CD4-positive, alpha-beta T cell (primary cell): ENCODE data around the gene DNAAF8. TPM values are rescaled to one million over a fixed set of nuclear protein-coding genes. Genes with fewer than 3 reads are reported as not detected.

ENCODE experiments used
- ATAC-seq: fragments of 200-7000 bp; cut with Tn5 transposase; one replicate; pipeline ENCODE4 v1.10.0; 2022; ENCODE audit warnings: mild to moderate bottlenecking; ENCODE audit not compliant: poor library complexity
- CTCF ChIA-PET: fragments of 350-600 bp; sonication (Branson Sonifier 250); formaldehyde crosslinking; loops from one replicate; lab custom pipeline; 2021; ENCODE audit warnings: antibody characterized with exemption, inconsistent platforms; lab: Charles Lee
- POLR2A ChIA-PET: fragments of 350-600 bp; sonication (Branson Sonifier 250); formaldehyde crosslinking; loops from one replicate; lab custom pipeline; 2021; ENCODE audit warnings: antibody characterized with exemption, inconsistent platforms; lab: Charles Lee
- DNase-seq, 14 experiments: peaks; one replicate each; pipeline ENCODE4 v3.0.0-alpha.2; 2013 to 2020; ENCODE audit warnings: mixed read lengths in 2 of 14
- H3K27ac ChIP-seq, 2 donors: one replicate each; pipeline versions ENCODE4 v1.5.1 to v1.7.0; 2013; ENCODE audit warnings: low read length in 2 of 2, low read depth in 1 of 2, mild to moderate bottlenecking in 1 of 2
- H3K27me3 ChIP-seq, 2 experiments: 1 replicate in 1 of 2; 2 replicates in 1 of 2; pipeline versions ENCODE4 v1.6.1 to v1.7.0; 2013; ENCODE audit warnings: low read length in 2 of 2, control low read depth in 1 of 2, mild to moderate bottlenecking in 1 of 2, moderate library complexity in 1 of 2; ENCODE audit not compliant: insufficient read depth in 2 of 2, control insufficient read depth in 1 of 2
- H3K36me3 ChIP-seq: one replicate; pipeline ENCODE4 v1.6.1; 2013; ENCODE audit warnings: low read length, control low read depth; ENCODE audit not compliant: insufficient read depth
- H3K4me1 ChIP-seq: one replicate; pipeline ENCODE4 v1.6.1; 2013; ENCODE audit warnings: low read length, control low read depth; ENCODE audit not compliant: insufficient read depth
- H3K4me3 ChIP-seq: one replicate; pipeline ENCODE4 v1.5.1; 2013; ENCODE audit warnings: mild to moderate bottlenecking, low read length, moderate library complexity
- H3K9me3 ChIP-seq, 2 experiments: 1 replicate in 1 of 2; 2 replicates in 1 of 2; pipeline versions ENCODE4 v1.6.1 to v1.7.0; 2013; ENCODE audit warnings: low read length in 2 of 2, mild to moderate bottlenecking in 2 of 2, control low read depth in 1 of 2, moderate library complexity in 1 of 2; ENCODE audit not compliant: control insufficient read depth in 1 of 2, insufficient read depth in 1 of 2
- H3K27ac Mint-ChIP-seq: one replicate; pipeline ENCODE4 v1.8.0; 2020; ENCODE audit warnings: mixed read lengths
- H3K27me3 Mint-ChIP-seq: one replicate; pipeline ENCODE4 v1.8.0; 2021; ENCODE audit warnings: mixed read lengths
- H3K36me3 Mint-ChIP-seq: one replicate; pipeline ENCODE4 v1.8.0; 2021; ENCODE audit warnings: low read depth, mixed read lengths
- H3K4me1 Mint-ChIP-seq: one replicate; pipeline ENCODE4 v1.8.0; 2021; ENCODE audit warnings: low read depth, mixed read lengths
- H3K4me3 Mint-ChIP-seq: one replicate; pipeline ENCODE4 v1.8.0; 2020; ENCODE audit warnings: mild to moderate bottlenecking, mixed read lengths
- H3K9me3 Mint-ChIP-seq: one replicate; pipeline ENCODE4 v1.8.0; 2020; ENCODE audit warnings: mixed read lengths
- CTCF ChIP-seq: fragments of 200-600 bp; IDR thresholded peaks from one replicate; pipeline ENCODE4 v1.8.0; 2022; ENCODE audit warnings: antibody characterized with exemption, mild to moderate bottlenecking
- intact Hi-C, 2 experiments: fragments of 100-400 bp; cut with DNase I in 1 of 2; cut with micrococcal nuclease in 1 of 2; formaldehyde crosslinking; loops; one replicate each; pipeline versions ENCODE4 v1.15.1 to v1.9.0; 2023 to 2025; cut with DNase I, micrococcal nuclease
- total RNA-seq, 174 experiments: library from RNA in 2 of 174; stranded (reverse) in 2 of 174; gene quantifications; one replicate each; pipeline ENCODE4 v1.2.3 and lab custom pipeline; 2021 to 2026

The DNAAF8 gene
- total RNA-seq, 2 experiments from 2014 or later: 0.25 TPM; not detected in 1

- H3K4me1 Mint-ChIP-seq: peaks cover 19% of the 10 kb centered on the region
- no peaks in the 10 kb centered on the region for H3K9me3 Mint-ChIP-seq
- TF ChIP-seq CTCF: no peak
- no peak overlapping the region for H3K27ac Mint-ChIP-seq
- DNase-seq: no peak
- Histone ChIP-seq H3K9me3 (no peaks in the 10 kb centered on the region), H3K4me1 (peaks cover 24% of the 10 kb centered on the region), H3K36me3 (peaks cover 14% of the 10 kb centered on the region), H3K4me3 (no peak overlapping the region), H3K27ac (no peak overlapping the region), H3K27me3 (no peaks in the 10 kb centered on the region)
- ATAC-seq: no peak
- POLR2A ChIA-PET: no interaction called here
- intact Hi-C loops: no loop called here
- H3K27me3 Mint-ChIP-seq: no peaks in the 10 kb centered on the region
- CTCF ChIA-PET: no interaction called here
- peak overlapping the region; percentile 20 for H3K4me3 Mint-ChIP-seq
- peaks cover 7% of the 10 kb centered on the region for H3K36me3 Mint-ChIP-seq
Observed at GRCh38 chr16:4798456-4798855, 64.1 kb downstream of the DNAAF8 start.

Other genes starting within 250 kb of the DNAAF8 start
- gene CDIP1, start 195.8 kb upstream of the DNAAF8 start, total RNA-seq: 10 to 100 TPM; 19.5 to 22.4 TPM
- gene C16orf96, start 178.2 kb upstream of the DNAAF8 start, total RNA-seq: under 1 TPM; 0.27 to 0.42 TPM
- 10 to 100 TPM; 17.5 to 19.3 TPM for gene UBALD1, start 119.6 kb upstream of the DNAAF8 start, total RNA-seq
- 10 to 100 TPM; 45.9 to 48.6 TPM for gene MGRN1, start 109.7 kb upstream of the DNAAF8 start, total RNA-seq
- gene NUDT16L1, start 41.0 kb upstream of the DNAAF8 start, total RNA-seq: 10 to 100 TPM; 75.2 to 78.9 TPM
- gene ANKS3, start 266 bp upstream of the DNAAF8 start, total RNA-seq: 10 to 100 TPM; 13.5 TPM
- gene ZNF500, start 32.6 kb downstream of the DNAAF8 start, total RNA-seq: 10 to 100 TPM; 11.8 to 12.4 TPM
- gene SEPTIN12, start 53.8 kb downstream of the DNAAF8 start, total RNA-seq: not detected
- gene SMIM22, start 60.8 kb downstream of the DNAAF8 start, total RNA-seq: not detected
- 10 to 100 TPM in 1 of 2 experiments, 1 to 10 TPM in 1; 9.4 to 11.0 TPM for gene ROGDI, start 68.1 kb downstream of the DNAAF8 start, total RNA-seq
- gene GLYR1, start 112.8 kb downstream of the DNAAF8 start, total RNA-seq: 10 to 100 TPM; 71.7 to 77.2 TPM
- 10 to 100 TPM; 45.7 to 45.8 TPM for gene UBN1, start 112.9 kb downstream of the DNAAF8 start, total RNA-seq
- gene PPL, start 202.6 kb downstream of the DNAAF8 start, total RNA-seq: not detected
- gene SEC14L5, start 223.8 kb downstream of the DNAAF8 start, total RNA-seq: not detected